Measurements from ENCODE around the gene KIAA0825.

DNA sequence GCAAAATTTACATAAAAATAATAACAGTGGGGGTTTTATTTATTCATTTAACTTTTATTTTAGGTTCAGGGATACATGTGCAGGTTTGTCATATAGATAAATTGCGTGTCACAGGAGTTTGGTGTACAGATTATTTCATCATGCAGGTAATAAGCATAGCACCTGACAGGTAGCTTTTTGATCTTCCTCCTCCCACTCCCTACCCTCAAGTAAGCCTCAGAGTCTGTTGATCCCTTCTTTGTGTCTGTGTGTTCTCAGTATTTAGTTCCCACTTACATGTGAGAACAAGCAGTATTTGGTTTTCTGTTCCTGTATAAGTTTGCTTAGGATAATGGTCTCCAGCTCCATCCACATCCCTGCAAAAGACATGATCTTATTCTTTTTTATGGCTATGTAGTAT is 240.3 kb downstream of the KIAA0825 start:
- TF ChIP-seq SP1 (IDR thresholded peaks at IDR 0.05) = no peak
- TF ChIP-seq LEF1 (IDR thresholded peaks at IDR 0.05; ENCODE audit: borderline replicate concordance) = no peak
- TF ChIP-seq FOXA1 (IDR thresholded peaks at IDR 0.05) = no peak
- no peak for TF ChIP-seq FOXM1 (IDR thresholded peaks at IDR 0.05; ENCODE audit: borderline replicate concordance)
- TF ChIP-seq TARDBP (IDR thresholded peaks at IDR 0.05) = no peak
- TF ChIP-seq, protein P1, sequence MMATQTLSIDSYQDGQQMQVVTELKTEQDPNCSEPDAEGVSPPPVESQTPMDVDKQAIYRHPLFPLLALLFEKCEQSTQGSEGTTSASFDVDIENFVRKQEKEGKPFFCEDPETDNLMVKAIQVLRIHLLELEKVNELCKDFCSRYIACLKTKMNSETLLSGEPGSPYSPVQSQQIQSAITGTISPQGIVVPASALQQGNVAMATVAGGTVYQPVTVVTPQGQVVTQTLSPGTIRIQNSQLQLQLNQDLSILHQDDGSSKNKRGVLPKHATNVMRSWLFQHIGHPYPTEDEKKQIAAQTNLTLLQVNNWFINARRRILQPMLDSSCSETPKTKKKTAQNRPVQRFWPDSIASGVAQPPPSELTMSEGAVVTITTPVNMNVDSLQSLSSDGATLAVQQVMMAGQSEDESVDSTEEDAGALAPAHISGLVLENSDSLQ (IDR thresholded peaks at IDR 0.05) = no peak
- TF ChIP-seq FOXK2 (IDR thresholded peaks at IDR 0.05) = no peak
- no peak for TF ChIP-seq HDGF (IDR thresholded peaks at IDR 0.05; ENCODE audit: borderline replicate concordance)
